NB4 (cell line): ENCODE data around the gene PPP1R16B.

ENCODE experiments used
- CTCF ChIP-seq: IDR thresholded peaks from one replicate; pipeline ENCODE4 v1.5.1; 2012; ENCODE audit warnings: low read depth, low read length
- MAX ChIP-seq: IDR thresholded peaks from 2 replicates; pipeline ENCODE4 v1.6.1; 2011; ENCODE audit warnings: low read depth, low read length
- MYC ChIP-seq: IDR thresholded peaks from 2 replicates; pipeline ENCODE4 v1.6.1; 2011; ENCODE audit warnings: low read depth, low read length
- POLR2A ChIP-seq: IDR thresholded peaks from 2 replicates; pipeline ENCODE4 v1.6.1; 2011; ENCODE audit warnings: mild to moderate bottlenecking; ENCODE audit not compliant: insufficient read length; ENCODE audit errors: extremely low read depth

GRCh38 chr20:38836991-38837390 is 31.5 kb downstream of the PPP1R16B start:
- TF ChIP-seq CTCF (no peak), POLR2A (no peak), MAX (no peak), MYC (no peak)
